Sigmoid colon (tissue), 4 donors: ENCODE measurements around the gene KRT17.

ENCODE experiments used
- EP300 ChIP-seq, 4 donors: sonication (generic); formaldehyde crosslinking; IDR thresholded peaks; one replicate each; pipeline ENCODE4 v1.6.1; 2017; ENCODE audit warnings: antibody characterized with exemption in 4 of 4
- POLR2A ChIP-seq, 2 donors: fragments of 450-650 bp; IDR thresholded peaks; one replicate each; pipeline ENCODE4 v1.6.1; 2016; ENCODE audit warnings: antibody characterized with exemption in 2 of 2, mild to moderate bottlenecking in 2 of 2, moderate library complexity in 2 of 2
- POLR2AphosphoS5 ChIP-seq, 4 donors: sonication (generic); formaldehyde crosslinking; IDR thresholded peaks; one replicate each; pipeline ENCODE4 v1.6.1; 2017; ENCODE audit warnings: antibody characterized with exemption in 4 of 4
- TF ChIP-seq, protein P1 (sequence below), 4 experiments: fragments of 450-650 bp in 3 of 4; fragments of 200-600 bp in 1 of 4; IDR thresholded peaks; one replicate each; pipeline ENCODE4 v1.5.1; 2016 to 2019; ENCODE audit warnings: antibody characterized with exemption in 4 of 4, mild to moderate bottlenecking in 3 of 4, moderate library complexity in 2 of 4

- TF ChIP-seq, protein P1, sequence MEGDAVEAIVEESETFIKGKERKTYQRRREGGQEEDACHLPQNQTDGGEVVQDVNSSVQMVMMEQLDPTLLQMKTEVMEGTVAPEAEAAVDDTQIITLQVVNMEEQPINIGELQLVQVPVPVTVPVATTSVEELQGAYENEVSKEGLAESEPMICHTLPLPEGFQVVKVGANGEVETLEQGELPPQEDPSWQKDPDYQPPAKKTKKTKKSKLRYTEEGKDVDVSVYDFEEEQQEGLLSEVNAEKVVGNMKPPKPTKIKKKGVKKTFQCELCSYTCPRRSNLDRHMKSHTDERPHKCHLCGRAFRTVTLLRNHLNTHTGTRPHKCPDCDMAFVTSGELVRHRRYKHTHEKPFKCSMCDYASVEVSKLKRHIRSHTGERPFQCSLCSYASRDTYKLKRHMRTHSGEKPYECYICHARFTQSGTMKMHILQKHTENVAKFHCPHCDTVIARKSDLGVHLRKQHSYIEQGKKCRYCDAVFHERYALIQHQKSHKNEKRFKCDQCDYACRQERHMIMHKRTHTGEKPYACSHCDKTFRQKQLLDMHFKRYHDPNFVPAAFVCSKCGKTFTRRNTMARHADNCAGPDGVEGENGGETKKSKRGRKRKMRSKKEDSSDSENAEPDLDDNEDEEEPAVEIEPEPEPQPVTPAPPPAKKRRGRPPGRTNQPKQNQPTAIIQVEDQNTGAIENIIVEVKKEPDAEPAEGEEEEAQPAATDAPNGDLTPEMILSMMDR (IDR thresholded peaks at IDR 0.05) = no peak
- TF ChIP-seq EP300 (IDR thresholded peaks at IDR 0.05) = no peak
- no peak for TF ChIP-seq POLR2AphosphoS5 (IDR thresholded peaks at IDR 0.05)
- no peak for TF ChIP-seq POLR2A (IDR thresholded peaks at IDR 0.05)
These were observed 6.7 kb downstream of the KRT17 start for GRCh38 chr17:41617698-41618097.
